ENCODE results near the gene NKAPL. TPM values are rescaled to one million over a fixed set of nuclear protein-coding genes. Genes with fewer than 3 reads are reported as not detected.

The NKAPL gene
- total and polyA plus RNA-seq, 2 of the 13 experiments (the other 11 are each of a cell fraction or from before 2014, with no cell fraction given), result not detected

DNA sequence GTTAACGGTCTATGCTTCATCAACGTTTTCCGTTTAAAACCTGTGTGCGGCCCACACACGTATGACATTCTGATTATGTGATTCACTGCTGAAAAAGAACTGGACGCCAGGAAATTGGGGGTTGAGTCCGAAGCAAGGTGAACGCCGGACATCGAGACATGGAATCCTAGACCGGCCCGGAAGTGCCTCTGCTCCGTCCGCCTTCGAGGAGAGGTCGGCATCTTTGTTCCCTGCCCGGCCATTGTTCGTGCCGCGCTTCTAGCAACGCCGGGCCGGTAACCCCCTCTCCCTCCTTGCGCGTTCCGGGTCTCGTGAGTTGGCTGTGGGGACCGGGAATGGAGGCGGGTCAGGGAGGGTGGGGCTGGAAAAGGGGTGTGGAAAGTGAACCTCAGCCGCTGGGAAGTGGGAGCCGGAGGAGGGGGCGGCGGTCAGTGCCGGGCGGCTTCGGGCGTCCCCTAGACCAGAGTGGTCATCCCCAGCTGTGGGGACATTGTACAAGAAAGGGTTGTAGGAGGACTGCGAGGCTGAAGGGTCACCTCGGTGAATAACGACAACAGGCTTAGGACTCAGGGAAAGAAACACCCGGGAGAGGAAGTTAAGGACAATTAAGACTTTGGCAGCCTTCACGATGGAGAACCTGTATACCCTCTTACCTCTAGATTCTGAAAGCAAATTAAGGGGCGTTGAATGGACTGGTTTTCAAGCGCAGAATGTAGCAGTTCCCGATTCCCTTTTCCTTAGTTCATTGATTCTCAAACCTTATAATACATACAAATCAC, 33.9 kb upstream of the NKAPL start, which contains the start of gene ZSCAN9 (continued):
- TF ChIP-seq ZNF496 (CRISPR knock-in tag; IDR thresholded peaks at IDR 0.05; ENCODE audit: insufficient replicate concordance), result no peak
- TF ChIP-seq ZNF260 (CRISPR knock-in tag; IDR thresholded peaks at IDR 0.05; ENCODE audit: borderline replicate concordance, low read depth), result no peak
- peak; percentile 58; the same call in 1 of the 2 replicates for TF ChIP-seq MLX (CRISPR knock-in tag; IDR thresholded peaks at IDR 0.05)
- TF ChIP-seq, protein P1, sequence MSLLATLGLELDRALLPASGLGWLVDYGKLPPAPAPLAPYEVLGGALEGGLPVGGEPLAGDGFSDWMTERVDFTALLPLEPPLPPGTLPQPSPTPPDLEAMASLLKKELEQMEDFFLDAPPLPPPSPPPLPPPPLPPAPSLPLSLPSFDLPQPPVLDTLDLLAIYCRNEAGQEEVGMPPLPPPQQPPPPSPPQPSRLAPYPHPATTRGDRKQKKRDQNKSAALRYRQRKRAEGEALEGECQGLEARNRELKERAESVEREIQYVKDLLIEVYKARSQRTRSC (CRISPR knock-in tag; IDR thresholded peaks at IDR 0.05; ENCODE audit: low read depth), result no peak
- peak; percentile 86 for TF ChIP-seq BORCS8-MEF2B (CRISPR knock-in tag; IDR thresholded peaks at IDR 0.05)
- peak; percentile 21; the same call in 1 of the 2 replicates for TF ChIP-seq ZNF746 (CRISPR knock-in tag; IDR thresholded peaks at IDR 0.05)
- peak; percentile 85; the same call in 1 of the 2 replicates for TF ChIP-seq ZNF331 (CRISPR knock-in tag; IDR thresholded peaks at IDR 0.05)
- TF ChIP-seq DRAP1 (CRISPR knock-in tag; IDR thresholded peaks at IDR 0.05), result peak; percentile 67
- TF ChIP-seq TBX2 (CRISPR knock-in tag; IDR thresholded peaks at IDR 0.05; ENCODE audit: borderline replicate concordance), result peak; percentile 84
- no peak for TF ChIP-seq MEIS2 (CRISPR knock-in tag; IDR thresholded peaks at IDR 0.05)
- TF ChIP-seq TEAD3 (CRISPR knock-in tag; optimal IDR thresholded peaks at IDR 0.05; ENCODE audit: borderline replicate concordance), result peak; percentile 84
- 0 out of 2 replicates have a peak, but pooled peaks have one; percentile 13 for TF ChIP-seq HIC2 (CRISPR knock-in tag; IDR thresholded peaks at IDR 0.05; ENCODE audit: low read depth)
- no peak for TF ChIP-seq ZNF674 (CRISPR knock-in tag; IDR thresholded peaks at IDR 0.05; ENCODE audit: low read depth)
- TF ChIP-seq ZZZ3 (CRISPR knock-in tag; IDR thresholded peaks at IDR 0.05; ENCODE audit: borderline replicate concordance), result peak; percentile 73; the same call in 1 of the 2 replicates

Measured in HepG2 (cell line).